ENCODE measurements around the gene ABI3BP.
"Not testable (repeated sequence)": the region's sequence is repeated elsewhere in the genome, so short reads cannot be mapped to it uniquely, and the experiment has no call there.

Gene ABI3BP

DNA sequence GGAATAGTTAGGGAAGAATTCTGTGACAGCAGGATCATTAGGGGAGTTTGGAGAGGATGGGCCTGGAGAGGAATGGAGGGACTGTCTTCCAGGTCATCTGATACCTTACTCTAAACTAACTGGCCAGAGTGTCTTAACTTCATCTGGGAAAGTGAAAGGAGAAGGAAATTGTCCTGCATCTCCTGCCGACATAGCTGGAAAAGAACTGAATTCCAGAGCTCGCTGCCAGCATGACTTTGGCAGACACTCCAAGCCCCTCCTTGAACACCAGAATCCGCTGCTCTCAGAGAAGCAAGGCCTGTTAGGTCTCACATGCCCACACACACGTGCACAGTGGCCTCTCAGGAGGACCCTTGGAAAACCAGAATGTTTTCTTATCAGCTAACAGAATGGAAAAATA is 10.5 kb downstream of the ABI3BP start:
- DNase-seq, result no peak

DNA sequence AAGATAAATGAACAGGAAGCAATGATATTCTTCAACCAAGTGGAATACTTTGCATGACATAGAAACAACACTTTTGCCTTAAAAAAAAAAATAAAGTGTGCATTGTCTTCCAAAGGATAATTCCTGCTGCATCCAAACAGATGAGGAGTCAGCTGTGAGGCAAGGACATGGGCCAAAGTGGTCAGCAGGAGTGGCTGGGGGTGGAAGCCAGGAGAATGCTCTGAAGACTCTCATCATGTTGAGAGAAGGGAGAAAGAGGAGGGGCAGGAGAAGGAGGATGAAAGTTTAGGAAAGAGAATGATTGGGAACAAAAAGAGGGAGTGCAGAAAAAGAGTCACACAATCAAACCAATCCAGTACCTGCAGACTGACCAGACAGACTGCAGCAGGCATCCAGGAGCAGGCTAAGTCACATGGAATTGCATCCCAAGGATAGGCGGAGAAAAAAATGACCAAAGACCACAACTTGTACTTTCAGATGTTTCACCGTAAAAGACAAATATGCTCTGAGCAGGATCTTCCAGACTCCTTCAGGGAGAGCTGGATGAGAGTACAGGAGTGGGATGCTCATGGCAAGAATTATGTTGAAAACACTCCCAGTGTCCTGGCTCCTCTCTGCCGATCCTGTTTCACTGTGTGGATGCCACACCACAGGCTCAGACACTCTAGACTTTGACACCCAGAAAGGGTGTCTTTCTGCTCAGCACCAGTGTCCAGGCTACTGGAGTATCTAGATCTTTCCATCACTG is 11.9 kb downstream of the ABI3BP start:
- DNase-seq, result no peak

DNA sequence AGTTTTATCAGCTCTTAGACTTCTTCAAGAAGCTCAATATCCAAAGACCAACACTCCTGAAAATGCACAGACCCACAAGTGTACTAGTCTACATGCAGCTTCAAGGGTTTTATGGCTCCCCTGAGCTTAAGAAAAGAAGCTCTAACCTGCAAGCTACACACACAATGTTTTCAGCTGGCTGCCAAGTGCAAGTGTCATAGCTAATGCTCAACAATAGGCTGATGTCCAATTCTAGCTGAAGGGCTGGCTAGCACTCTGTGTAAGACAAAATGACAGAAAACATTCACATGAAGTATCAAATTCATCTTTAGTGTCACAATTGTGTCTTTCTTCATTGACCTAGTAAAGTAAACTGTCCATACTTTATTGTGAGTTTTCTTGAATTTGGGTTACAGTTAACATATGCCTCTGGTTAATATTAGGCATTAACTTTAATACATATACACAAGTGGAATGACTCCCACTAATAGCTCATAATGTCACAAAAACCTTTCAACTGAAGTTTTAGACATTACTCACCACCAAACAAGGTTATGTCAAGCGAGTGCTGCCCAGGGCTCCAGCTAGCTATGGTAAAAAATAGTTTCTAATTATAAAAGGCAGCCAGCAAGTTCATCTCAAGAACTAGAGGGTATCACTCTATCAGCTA is 15.1 kb downstream of the ABI3BP start:
- no peak for DNase-seq

DNA sequence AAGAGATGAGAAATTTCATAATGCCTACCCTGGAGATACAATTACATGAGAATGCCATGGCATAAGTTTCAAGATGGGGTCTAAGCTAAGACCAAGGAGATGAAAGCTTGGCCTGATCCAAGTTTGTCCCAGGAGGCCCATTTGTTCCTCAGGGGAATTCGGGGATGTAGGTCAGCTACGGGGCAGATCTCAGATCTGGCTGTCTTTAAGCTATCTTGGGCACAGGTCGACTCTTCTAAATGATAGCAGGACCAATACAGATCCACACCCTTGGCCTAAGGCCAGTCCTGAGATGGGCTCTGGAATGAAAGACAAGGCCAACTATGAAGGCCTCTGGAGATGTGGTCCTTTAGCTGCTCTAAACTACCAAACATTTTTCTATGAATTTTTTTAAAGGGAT is 16.6 kb downstream of the ABI3BP start:
- DNase-seq, result no peak

DNA sequence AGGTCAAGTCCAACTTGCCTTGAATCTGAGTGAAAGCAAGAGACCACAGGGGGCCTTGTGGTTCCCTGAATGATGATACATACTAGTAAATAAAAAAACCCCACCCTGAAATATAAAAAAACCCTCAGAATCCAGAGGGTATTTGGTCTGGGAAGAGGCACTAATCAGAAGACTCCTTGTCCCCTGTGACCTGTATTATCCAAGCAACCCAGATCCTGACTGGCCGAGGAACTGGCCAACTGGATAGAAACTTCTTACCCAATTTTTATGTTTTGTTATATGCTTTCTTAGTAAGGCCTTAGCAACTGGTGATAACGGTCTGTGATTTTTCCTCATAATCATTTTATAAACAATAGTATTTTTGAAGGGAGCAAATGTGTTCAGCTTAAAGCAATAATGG is 17.5 kb downstream of the ABI3BP start:
- DNase-seq, result no peak

DNA sequence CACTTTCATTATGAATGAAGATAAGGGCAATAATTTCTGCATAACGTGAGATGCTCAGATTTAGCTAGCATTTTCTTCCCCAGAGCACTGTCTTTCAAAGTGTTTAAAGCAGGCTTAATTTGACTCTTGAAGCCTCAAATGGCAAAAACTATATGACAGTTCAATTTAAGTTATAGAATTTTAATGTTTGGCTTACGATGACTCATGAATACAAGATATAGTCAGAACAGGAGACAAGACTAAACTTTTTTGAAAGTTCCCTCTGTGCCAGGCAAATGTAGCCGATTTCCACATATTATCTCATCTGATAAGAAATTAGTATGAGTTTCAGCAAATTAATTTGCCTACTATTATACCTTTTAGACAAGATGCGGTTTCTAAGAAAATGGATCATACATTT is 19.6 kb downstream of the ABI3BP start:
- no peak for DNase-seq

DNA sequence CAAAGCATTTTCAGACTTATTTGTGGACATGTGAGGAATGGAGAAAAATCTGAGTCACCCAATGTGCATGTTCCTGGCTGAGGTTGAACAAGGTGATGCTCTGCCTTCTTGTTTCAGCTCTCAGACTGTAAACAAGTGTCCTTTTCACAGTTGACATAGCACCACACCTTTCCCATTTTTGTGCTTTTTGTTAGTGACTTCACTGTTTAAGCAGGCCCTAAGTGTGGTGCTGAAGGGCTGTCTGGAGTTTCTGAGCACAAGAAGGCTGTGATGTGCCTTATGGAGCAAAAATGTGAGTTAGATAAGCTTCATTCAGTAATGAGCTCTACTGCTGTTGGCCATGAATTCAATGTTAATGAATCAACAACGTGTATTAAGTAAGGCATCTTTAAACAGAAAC is 20.4 kb downstream of the ABI3BP start:
- no peak for DNase-seq

DNA sequence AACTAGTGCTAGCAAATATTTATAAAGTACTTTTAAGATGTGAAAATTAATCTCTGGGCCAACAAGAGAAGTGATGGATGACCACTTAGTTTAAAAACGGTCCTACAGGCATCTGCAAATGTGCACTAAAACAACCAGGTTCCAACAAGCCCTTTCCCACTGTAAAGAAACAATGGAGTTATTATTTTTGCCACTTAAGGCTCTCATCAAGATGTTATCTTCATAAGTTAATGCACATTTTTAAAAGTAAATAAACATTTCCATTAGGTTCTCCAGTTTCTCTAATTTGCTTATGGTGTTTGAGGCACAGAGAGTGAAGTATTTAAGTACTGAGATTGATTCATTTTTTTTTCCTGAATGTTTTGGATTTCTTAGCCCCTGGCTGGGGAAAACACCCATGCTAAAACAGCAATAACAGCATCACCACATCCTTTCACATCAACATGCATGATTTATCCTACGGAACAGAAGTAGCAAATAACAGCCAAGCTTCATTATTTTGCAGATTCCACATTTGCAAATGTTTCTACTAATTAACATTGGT is 20.8 kb downstream of the ABI3BP start:
- DNase-seq, result no peak

DNA sequence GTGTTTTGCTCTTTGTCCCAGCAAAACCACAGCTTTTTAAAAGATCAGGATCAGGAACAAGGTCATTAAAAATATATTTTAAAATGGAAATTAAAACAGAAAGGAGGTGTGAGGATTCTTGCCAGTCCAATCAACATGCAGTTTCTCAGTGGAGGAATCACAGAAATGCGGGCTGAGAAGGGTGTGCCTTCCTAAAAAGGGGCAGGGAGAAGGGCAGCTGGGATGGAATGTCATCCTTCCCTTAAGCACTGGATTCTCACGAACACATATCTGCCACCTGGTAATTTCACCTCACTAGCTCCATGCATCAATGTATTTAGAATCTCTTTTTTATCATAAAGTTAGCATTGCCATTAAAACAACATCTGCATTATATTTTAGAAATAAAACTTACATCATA is 21.4 kb downstream of the ABI3BP start:
- DNase-seq, result no peak

DNA sequence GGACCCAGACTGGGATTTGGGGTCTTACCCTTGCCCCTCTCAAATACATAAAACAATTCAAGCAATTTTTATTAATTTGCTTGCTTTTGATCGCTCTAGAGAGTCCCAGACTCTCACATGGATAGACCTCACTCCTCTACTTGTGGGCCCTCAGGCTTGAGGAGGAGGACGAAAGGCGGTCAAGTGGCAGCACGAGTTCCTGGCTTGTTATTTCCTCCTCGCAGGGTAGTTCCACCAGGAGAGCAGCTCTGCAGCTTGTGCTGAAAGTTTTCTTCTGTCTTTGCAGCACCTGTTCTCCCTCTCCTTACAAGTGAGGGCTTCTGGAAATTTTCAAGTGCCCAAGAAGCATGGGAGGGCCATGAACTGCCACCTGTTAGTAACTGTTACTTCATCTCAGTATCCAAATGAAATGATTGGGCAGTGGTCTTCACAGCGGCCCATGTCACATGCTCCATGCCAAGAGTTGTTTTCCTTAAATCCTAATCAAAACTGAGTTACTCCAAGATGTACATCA is 22.7 kb downstream of the ABI3BP start:
- DNase-seq, result no peak

DNA sequence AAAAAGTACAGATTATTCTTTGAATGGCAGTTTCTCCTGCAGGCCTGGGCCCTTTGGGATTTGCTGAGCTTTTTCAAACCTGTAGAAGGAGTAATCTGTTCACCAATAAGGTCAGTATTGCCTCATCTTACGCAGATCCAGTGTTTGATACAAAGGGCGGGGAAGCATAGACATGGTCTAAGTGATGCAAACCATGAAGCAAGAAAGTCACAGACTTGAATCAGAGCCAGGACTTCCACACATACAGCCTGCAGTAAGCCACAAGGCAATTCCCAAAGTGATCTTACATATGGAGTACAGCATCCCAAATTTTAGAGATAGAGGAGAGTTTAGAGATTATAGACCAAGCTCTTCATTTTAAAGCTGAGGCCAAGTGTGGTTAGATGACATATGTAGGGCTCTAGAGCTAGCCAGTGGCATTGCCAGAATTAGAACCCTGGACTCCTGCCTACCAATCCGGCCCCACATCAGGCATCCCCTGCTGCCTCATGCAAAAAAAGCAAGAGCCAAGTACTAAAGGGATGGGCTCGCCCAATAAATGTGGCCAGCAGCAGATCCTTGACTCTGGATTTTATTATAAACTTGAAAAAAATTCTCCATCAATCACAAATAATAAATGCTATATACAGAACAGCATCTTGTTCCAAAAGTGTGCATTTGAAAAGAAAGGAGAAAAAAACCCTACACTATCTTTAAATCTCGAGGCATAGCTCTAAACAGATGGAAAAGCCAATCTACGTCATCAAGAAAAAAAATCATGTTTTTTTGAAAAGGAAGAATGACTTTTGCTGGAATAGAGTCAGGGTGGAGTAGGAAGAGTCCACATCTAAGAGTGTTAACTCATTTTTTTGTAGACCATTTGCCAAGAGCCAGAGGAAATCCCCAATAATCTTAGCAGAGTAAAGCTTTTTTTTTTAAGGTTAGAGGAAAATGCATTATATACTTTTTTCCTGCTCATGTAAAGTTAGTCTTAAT is 24.0 kb downstream of the ABI3BP start:
- DNase-seq, result no peak

DNA sequence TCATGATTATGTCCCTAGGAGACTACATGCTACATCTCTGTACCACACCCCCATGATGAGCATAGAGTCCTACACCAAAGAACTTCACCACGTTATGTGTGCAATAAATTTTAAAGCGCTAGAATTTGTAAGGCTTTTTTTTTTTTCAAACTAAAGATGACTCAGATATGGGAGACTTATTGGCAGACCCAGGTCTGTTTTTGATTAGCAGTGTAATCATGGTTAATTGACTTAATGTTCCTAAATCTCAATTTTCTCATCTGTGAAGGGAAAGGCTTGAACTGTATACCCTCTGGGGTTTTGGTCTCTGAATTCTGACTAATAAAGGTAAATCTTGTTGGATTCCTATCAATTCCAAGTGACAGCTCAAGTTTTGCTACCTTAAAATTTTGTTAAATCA is 26.4 kb downstream of the ABI3BP start:
- no peak for DNase-seq

DNA sequence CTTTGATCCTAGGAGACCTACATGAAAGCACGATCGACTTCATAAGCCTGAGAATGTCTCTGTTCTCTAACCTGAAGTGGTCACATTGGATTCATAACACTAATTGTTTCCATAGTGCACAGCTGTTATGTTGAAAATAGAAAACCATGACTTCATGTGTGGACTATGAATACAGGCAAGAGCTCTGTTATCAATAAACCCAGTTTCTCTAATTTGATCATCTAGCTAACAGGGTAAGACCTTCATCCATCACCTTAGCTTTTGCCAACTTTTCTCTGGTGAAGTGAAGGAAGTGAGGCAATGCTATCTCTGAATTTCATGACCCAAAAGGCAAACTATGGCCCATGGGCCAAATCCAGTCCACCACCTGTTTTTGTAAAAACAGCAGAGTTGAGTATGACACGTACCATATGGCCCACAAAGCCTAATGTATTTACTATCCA is 27.2 kb downstream of the ABI3BP start:
- DNase-seq, result no peak

DNA sequence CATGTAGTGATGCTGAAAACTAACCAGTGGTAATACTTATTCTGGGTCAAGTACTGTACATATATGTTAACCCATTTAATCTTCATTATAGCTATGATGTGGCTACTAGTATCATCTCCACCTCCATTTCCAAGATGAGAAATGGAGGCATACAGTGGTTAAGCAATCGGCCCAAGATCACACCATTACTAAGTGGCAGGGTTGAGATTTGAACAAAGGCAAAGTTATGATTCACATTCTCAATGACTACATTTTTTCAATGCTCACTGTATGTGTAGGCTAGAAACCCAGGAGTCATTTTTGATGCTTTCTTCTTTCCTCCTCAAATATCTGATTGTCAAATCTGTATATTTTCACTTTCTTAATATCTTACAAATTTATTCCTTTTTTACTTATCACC is 30.2 kb downstream of the ABI3BP start:
- no peak for DNase-seq

DNA sequence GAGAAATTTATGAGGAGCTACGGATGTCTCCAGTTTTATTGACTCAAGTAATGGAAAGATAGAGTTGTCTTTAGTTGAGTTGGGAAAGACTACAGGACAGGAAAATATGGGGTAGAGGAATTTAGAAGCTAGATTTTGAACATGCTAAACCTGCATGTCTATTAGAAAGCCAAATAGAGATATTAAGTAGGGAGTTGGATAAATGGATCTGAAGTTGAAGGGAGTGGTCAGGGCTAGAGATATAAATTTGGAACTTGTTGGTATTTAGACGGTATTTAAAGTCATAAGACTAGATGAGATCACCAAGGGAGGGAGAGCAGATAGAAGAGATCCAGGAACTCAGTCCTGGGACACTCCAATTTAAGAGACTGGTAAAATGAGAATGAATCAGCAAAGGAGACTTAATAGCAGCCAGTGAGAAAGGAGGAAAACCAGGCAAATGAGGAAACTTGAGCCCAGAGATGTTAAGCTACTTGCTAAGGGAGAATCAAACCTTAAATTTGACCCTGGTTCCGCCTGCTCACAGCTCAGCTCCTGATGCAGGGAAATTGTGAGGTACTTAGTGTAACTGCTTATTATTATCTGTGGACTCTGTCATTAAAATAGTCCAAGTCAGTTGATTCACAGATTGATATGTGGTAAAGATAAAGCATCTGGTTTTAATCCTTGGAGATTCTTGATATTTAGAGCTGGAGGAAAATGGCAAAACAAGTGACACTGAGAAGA is 35.8 kb downstream of the ABI3BP start:
- no peak for DNase-seq

DNA sequence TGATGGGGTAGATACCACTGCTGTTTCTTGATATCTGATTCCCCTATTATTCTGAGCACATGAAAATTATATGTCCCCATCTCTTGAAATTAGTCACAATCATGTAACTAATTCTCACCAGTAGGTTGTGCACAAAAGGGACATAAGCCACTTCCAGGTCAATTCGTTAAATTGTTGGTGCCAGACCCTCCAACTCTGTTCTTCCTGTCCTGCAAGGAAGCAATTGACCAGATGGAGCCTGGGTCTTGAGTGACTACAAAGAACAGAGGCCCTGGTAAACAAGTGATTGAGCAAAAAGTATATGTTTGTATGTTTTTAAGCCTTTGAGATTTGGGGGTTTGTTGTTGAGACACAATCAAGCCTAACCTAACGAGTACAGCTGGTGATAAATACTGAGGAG is 36.9 kb downstream of the ABI3BP start:
- no peak for DNase-seq

DNA sequence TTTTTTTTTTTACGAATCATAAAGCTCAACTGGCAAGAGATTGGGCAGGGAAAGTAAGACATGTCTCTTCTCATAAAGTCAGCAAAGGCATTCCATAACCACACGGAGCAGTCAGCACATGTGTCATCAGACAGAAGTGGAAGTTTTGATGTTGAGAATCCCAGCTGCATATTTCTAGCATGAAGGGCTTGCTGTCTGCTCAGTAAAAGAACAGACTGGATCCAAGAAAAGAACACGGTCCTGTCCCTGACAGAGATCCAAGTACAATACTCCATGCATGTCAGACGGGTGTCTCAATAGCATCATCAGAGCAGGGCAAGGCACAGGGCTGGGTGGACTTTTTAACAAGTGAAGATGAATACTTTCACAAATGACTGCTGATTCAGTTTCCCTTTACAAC is 38.2 kb downstream of the ABI3BP start:
- DNase-seq, result no peak

DNA sequence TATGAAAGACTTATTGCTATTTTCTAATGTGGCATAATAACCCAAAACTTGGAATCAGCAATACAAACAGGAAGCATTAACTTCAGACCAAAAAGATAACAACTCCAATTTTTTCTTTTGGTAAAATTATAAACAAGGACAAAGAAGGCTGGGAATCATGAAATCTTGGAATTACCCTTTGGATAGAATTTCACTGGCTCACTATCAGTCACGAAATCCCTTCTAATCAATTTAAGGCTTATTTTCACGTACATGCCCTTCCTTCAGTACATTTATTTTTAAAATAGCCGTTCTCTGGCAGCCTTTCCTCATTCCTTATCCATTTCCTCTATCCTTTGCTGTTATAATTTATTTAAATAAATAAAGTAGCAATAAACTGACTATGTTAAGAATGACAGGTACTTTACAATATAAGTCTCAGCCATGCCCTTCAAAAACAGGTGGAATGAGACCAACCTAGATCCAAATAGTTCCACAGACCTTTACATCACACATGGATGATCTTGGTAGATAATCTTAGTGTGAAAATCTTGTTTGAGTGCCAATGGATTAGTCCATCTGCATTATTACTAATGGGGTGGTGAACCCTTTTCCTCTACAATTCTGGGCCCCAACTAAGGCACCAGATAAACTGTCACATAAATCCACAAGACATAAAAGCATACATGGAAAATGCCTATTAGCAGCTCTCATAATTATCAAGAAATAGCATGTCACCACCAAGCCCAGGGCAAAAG is 38.9 kb downstream of the ABI3BP start:
- DNase-seq, result no peak

DNA sequence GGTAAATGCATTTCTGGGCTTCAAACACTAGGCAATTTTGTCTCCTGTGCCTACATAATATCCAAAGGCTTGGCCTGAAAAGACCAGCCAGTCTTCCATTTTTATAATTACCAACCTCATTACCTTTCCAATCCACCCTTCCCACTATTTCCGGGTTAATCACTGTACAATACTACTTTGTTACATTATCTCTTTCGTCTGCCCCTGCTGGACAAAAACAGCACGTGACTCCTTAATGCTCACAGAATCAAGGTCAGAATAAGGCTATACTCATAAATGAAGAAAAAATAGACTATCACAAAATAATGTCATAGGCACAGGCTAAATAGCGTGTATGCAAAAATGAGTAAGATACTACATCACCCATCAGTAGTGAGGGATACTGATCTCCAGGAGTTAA is 40.1 kb downstream of the ABI3BP start:
- no peak for DNase-seq

DNA sequence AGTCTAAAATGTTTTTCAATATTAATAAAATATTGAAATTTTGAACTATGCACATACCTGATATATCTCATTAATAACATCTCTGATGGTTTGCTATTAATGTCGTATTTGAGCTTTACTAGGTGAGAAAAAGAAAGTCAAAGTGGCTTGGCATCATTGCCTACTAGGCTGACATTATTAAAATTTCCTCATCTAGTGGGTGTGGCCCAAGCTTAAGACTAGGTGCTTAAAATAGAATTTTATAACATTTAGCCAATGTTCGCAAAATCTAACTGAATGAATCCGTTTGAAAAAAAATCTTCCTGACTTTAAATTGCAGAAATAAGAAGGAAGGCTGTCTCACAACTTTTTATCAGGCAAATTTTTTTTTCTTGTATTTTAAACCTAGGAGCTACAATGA is 46.1 kb downstream of the ABI3BP start:
- DNase-seq, result no peak

DNA sequence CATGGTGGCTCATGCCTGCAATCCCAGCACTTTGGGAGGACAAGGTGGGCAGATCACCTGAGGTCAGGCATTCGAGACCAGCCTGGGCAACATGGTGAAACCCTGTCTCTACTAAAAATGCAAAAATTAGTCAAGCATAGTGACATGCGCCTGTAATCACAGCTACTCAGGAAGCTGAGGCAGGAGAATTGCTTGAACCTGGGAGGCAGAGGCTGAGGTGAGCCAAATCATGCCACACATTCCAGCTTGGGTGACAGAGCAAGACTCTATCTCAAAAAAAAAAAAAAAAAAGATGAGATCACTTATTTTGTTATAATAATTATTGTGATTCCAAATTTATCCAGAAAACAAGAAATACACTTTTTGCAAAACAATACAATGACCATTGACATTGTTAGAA is 47.1 kb downstream of the ABI3BP start:
- DNase-seq, result not testable (repeated sequence)

DNA sequence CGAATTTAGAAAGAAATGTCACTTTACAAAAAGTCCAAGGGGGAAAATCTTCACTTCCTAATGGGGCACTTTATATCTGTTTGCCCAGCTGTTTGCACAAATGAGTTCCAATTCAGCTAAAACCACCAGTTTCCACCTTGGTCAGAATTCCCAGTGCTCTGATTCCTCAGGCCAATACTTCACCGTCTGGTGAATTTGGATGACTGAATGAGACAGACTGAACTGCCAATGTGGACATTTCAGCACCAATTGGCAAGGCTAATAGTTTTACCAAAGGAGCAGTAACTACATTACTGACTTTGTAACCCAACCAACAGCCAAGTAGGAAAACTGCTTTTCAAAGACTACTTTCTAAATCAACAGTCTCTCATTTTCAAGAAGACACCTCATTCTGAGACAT is 51.8 kb downstream of the ABI3BP start:
- no peak for DNase-seq
